GM18499 (cell line): ENCODE data around the gene ZFR2.

ENCODE experiments used
- ATAC-seq: cut with Tn5 transposase; IDR thresholded peaks from one replicate; pipeline ENCODE4 v1.9.1; 2021; ENCODE audit warnings: moderate number of reproducible peaks; ENCODE audit not compliant: insufficient read depth, unreplicated experiment

The ZFR2 gene

GRCh38 chr19:3839941-3840340, 28.9 kb downstream of the ZFR2 start:
- ATAC-seq: no peak

GRCh38 chr19:3838661-3839060, 30.2 kb downstream of the ZFR2 start:
- no peak for ATAC-seq

GRCh38 chr19:3837922-3838321, 30.9 kb downstream of the ZFR2 start:
- ATAC-seq: no peak

- no peak for ATAC-seq
These were observed 31.5 kb downstream of the ZFR2 start for GRCh38 chr19:3837332-3837731.

- no peak for ATAC-seq
These were observed 32.0 kb downstream of the ZFR2 start for GRCh38 chr19:3836887-3837286.

- no peak for ATAC-seq
These were observed 33.8 kb downstream of the ZFR2 start for GRCh38 chr19:3835055-3835435.

GRCh38 chr19:3834349-3835054, 34.3 kb downstream of the ZFR2 start:
- ATAC-seq: no peak

- no peak for ATAC-seq
These were observed 35.1 kb downstream of the ZFR2 start for GRCh38 chr19:3833578-3834348.

GRCh38 chr19:3832001-3832400, 36.8 kb downstream of the ZFR2 start:
- no peak for ATAC-seq

- no peak for ATAC-seq
These were observed 37.2 kb downstream of the ZFR2 start for GRCh38 chr19:3831601-3832000.

- ATAC-seq: no peak
These were observed 37.9 kb downstream of the ZFR2 start for GRCh38 chr19:3830621-3831589.

GRCh38 chr19:3827306-3827705, 41.5 kb downstream of the ZFR2 start:
- no peak for ATAC-seq

- no peak for ATAC-seq
These were observed 42.7 kb downstream of the ZFR2 start for GRCh38 chr19:3826163-3826562.

- no peak for ATAC-seq
These were observed 43.4 kb downstream of the ZFR2 start for GRCh38 chr19:3825286-3825956.

GRCh38 chr19:3823350-3823713, 45.5 kb downstream of the ZFR2 start:
- no peak for ATAC-seq

GRCh38 chr19:3822683-3823349, 46.0 kb downstream of the ZFR2 start:
- ATAC-seq: no peak

- no peak for ATAC-seq
These were observed 46.9 kb downstream of the ZFR2 start for GRCh38 chr19:3821857-3822364.

GRCh38 chr19:3821156-3821555, 47.7 kb downstream of the ZFR2 start:
- ATAC-seq: no peak

GRCh38 chr19:3819989-3820388, 48.8 kb downstream of the ZFR2 start:
- ATAC-seq: no peak

GRCh38 chr19:3818918-3819317, 49.9 kb downstream of the ZFR2 start:
- ATAC-seq: no peak
